Parathyroid adenoma (tissue), 2 donors: Measurements from ENCODE around the gene THBS3.
A peak's percentile ranks its signal among the peaks of the same experiment; 100 is the strongest.
"Not testable (repeated sequence)": the region's sequence is repeated elsewhere in the genome, so short reads cannot be mapped to it uniquely, and the experiment has no call there.

Experiments
- H2AFZ ChIP-seq: fragments of 300-600 bp; sonication (generic); one replicate; pipeline ENCODE4 v1.7.0; 2017; ENCODE audit warnings: antibody characterized with exemption, mild to moderate bottlenecking
- H3K27ac ChIP-seq: fragments of 300-600 bp; sonication (generic); one replicate; pipeline ENCODE4 v1.7.0; 2017
- H3K27me3 ChIP-seq: fragments of 300-600 bp; sonication (generic); one replicate; pipeline ENCODE4 v1.7.0; 2017; ENCODE audit warnings: low read length; ENCODE audit not compliant: control insufficient read depth, insufficient read depth
- H3K36me3 ChIP-seq: fragments of 300-600 bp; sonication (generic); one replicate; pipeline ENCODE4 v1.7.0; 2017; ENCODE audit warnings: low read length; ENCODE audit not compliant: control insufficient read depth, insufficient read depth
- H3K4me1 ChIP-seq: fragments of 300-600 bp; sonication (generic); one replicate; pipeline ENCODE4 v1.7.0; 2017; ENCODE audit warnings: control low read depth
- H3K4me2 ChIP-seq: fragments of 300-600 bp; sonication (generic); one replicate; pipeline ENCODE4 v1.7.0; 2017; ENCODE audit warnings: low read length
- H3K4me3 ChIP-seq: fragments of 300-600 bp; sonication (generic); one replicate; pipeline ENCODE4 v1.7.0; 2017; ENCODE audit warnings: low read depth, low read length
- H3K79me2 ChIP-seq: fragments of 300-600 bp; sonication (generic); one replicate; pipeline ENCODE4 v1.7.0; 2017; ENCODE audit warnings: control low read depth
- H3K9ac ChIP-seq: fragments of 300-600 bp; sonication (generic); one replicate; pipeline ENCODE4 v1.7.0; 2017; ENCODE audit warnings: mild to moderate bottlenecking
- H3K9me3 ChIP-seq: fragments of 300-600 bp; sonication (generic); one replicate; pipeline ENCODE4 v1.7.0; 2017; ENCODE audit warnings: low read length; ENCODE audit not compliant: control insufficient read depth
- TF ChIP-seq, protein P1 (sequence below): fragments of 300-600 bp; sonication (generic); IDR thresholded peaks from one replicate; pipeline ENCODE4 v1.7.0; 2017; ENCODE audit warnings: antibody characterized with exemption, mild to moderate bottlenecking
- donor health status: primary hyperparathyroidism.

THBS3 gene

DNA sequence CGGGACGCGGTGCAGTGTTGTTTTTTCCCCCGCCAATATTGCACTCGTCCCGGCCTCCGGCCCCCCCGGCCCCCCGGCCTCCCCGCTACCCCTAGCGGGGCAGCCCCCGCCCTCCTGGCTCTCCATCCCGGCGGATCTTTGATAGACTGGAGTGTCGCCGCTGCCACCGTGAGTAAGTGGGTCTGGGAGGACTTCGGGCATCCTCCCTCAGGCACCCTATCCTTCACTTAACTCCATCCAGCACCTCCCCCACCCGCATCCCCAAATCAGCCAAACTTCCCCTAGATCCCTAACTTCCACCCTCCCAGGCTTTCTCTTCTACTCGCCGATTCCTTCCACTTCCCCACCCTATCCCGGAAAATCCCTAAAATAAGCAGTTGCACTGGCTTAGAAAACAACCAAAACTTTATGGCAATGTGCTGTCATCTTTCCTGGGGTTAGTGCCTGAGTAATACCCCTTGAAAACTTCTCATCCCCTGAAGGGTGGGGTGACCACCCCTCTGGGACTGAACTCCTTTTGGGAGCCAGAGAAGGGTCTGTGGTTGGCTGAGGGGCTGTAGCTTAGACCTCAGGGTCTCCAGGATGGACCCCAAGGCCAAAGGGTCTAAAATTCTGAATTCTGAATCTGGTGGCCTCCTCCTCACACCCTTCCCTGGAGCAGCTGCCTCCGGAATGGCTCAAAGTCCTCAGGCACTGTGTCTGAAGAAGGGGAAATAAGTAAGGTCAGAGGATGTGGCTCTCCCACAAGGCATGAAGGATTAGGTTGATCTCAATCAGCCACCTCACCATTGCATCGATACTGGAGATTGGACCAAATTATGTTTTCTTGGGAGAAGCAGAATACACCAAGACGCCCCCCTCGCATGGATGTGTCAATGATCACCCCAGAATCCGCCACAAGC, 12.2 kb downstream of the THBS3 start:
- Histone ChIP-seq H3K27ac (peak overlapping the region; percentile 36), H3K9me3 (no peaks in the 10 kb centered on the region), H3K4me1 (no peaks in the 10 kb centered on the region), H3K27me3 (no peaks in the 10 kb centered on the region), H2AFZ (no peak overlapping the region), H3K4me3 (peak overlapping the region; percentile 70), H3K4me2 (peak overlapping the region; percentile 98), H3K36me3 (no peaks in the 10 kb centered on the region), H3K79me2 (no peaks in the 10 kb centered on the region), H3K9ac (no peak overlapping the region)
- TF ChIP-seq, protein P1, sequence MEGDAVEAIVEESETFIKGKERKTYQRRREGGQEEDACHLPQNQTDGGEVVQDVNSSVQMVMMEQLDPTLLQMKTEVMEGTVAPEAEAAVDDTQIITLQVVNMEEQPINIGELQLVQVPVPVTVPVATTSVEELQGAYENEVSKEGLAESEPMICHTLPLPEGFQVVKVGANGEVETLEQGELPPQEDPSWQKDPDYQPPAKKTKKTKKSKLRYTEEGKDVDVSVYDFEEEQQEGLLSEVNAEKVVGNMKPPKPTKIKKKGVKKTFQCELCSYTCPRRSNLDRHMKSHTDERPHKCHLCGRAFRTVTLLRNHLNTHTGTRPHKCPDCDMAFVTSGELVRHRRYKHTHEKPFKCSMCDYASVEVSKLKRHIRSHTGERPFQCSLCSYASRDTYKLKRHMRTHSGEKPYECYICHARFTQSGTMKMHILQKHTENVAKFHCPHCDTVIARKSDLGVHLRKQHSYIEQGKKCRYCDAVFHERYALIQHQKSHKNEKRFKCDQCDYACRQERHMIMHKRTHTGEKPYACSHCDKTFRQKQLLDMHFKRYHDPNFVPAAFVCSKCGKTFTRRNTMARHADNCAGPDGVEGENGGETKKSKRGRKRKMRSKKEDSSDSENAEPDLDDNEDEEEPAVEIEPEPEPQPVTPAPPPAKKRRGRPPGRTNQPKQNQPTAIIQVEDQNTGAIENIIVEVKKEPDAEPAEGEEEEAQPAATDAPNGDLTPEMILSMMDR: no peak

DNA sequence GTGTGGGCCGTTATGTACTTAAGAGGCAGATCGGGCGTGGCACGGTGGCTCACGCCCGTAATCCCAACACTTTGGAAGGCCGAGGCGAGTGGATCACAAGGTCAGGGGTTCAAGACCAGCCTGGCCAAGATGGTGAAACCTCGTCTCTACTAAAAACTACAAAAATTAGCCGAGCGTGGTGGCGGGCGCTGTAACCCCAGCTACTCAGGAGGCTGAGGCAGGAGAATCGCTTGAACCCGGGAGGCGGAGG, 13.8 kb downstream of the THBS3 start:
- H3K79me2 ChIP-seq, H3K27me3 ChIP-seq, H3K4me1 ChIP-seq, H3K9me3 ChIP-seq, H3K9ac ChIP-seq, H3K36me3 ChIP-seq: not testable (repeated sequence)
- Histone ChIP-seq H3K4me3 (peak overlapping the region; percentile 70), H3K27ac (peak overlapping the region; percentile 53), H3K4me2 (peak overlapping the region; percentile 98), H2AFZ (peak overlapping the region; percentile 66)

GRCh38 chr1:155193275-155193990, 14.3 kb downstream of the THBS3 start:
- H3K27ac ChIP-seq: peak overlapping the region; percentile 53
- no peak overlapping the region for H3K9ac ChIP-seq
- H3K4me3 ChIP-seq: peak overlapping the region; percentile 70
- no peaks in the 10 kb centered on the region for H3K9me3 ChIP-seq
- H3K79me2 ChIP-seq: no peaks in the 10 kb centered on the region
- H3K4me1 ChIP-seq: no peaks in the 10 kb centered on the region
- H2AFZ ChIP-seq: peak overlapping the region; percentile 66
- TF ChIP-seq, protein P1: peak; percentile 95
- H3K4me2 ChIP-seq: peak overlapping the region; percentile 98
- H3K27me3 ChIP-seq: no peaks in the 10 kb centered on the region
- no peaks in the 10 kb centered on the region for H3K36me3 ChIP-seq

GRCh38 chr1:155192346-155193274, 15.1 kb downstream of the THBS3 start:
- no peaks in the 10 kb centered on the region for H3K27me3 ChIP-seq
- peak overlapping the region; percentile 53 for H3K27ac ChIP-seq
- H3K79me2 ChIP-seq: no peaks in the 10 kb centered on the region
- H3K4me3 ChIP-seq: peak overlapping the region; percentile 70
- peak overlapping the region; percentile 66 for H2AFZ ChIP-seq
- H3K9ac ChIP-seq: no peak overlapping the region
- no peaks in the 10 kb centered on the region for H3K9me3 ChIP-seq
- TF ChIP-seq, protein P1: no peak
- peak overlapping the region; percentile 98 for H3K4me2 ChIP-seq
- no peaks in the 10 kb centered on the region for H3K4me1 ChIP-seq
- no peaks in the 10 kb centered on the region for H3K36me3 ChIP-seq

DNA sequence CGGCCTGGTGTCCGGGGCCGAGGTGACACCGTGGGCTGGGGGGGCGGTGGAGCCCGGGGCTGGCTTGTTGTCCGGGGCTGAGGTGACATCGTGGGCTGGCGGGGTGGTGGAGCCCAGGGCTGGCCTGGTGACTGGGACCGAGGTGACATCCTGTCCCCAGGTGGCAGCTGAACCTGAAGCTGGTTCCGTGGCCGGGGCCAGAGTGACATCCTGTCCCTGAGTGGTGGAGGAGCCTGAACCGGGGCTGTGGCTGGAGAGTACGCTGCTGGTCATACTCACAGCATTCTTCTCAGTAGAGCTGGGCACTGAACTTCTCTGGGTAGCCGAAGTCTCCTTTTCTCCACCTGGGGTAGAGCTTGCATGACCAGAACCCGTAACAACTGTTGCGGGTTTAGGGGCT, 15.8 kb downstream of the THBS3 start:
- Histone ChIP-seq H3K27me3 (no peaks in the 10 kb centered on the region), H3K4me3 (no peak overlapping the region), H3K4me2 (no peak overlapping the region), H3K4me1 (no peaks in the 10 kb centered on the region), H3K79me2 (no peaks in the 10 kb centered on the region), H3K27ac (no peak overlapping the region), H3K36me3 (no peaks in the 10 kb centered on the region), H3K9ac (no peak overlapping the region), H2AFZ (no peak overlapping the region), H3K9me3 (no peaks in the 10 kb centered on the region)
- TF ChIP-seq, protein P1: no peak

DNA sequence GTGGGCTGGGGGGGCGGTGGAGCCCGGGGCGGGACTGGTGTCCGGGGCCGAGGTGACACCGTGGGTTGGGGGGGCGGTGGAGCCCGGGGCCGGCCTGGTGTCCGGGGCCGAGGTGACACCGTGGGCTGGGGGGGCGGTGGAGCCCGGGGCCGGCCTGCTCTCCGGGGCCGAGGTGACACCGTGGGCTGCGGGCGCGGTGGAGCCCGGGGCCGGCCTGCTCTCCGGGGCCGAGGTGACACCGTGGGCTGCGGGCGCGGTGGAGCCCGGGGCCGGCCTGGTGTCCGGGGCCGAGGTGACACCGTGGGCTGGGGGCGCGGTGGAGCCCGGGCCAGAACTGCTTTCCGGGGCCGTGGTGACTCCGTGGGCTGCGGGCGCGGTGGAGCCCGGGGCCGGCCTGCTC, 17.8 kb downstream of the THBS3 start:
- not testable (repeated sequence) for H3K27me3 ChIP-seq, H3K4me3 ChIP-seq, H3K27ac ChIP-seq, H3K79me2 ChIP-seq, H3K9me3 ChIP-seq, H3K36me3 ChIP-seq, H3K4me2 ChIP-seq, H3K9ac ChIP-seq, H2AFZ ChIP-seq, H3K4me1 ChIP-seq
